ENCODE data around the gene SLC7A1.

DNA sequence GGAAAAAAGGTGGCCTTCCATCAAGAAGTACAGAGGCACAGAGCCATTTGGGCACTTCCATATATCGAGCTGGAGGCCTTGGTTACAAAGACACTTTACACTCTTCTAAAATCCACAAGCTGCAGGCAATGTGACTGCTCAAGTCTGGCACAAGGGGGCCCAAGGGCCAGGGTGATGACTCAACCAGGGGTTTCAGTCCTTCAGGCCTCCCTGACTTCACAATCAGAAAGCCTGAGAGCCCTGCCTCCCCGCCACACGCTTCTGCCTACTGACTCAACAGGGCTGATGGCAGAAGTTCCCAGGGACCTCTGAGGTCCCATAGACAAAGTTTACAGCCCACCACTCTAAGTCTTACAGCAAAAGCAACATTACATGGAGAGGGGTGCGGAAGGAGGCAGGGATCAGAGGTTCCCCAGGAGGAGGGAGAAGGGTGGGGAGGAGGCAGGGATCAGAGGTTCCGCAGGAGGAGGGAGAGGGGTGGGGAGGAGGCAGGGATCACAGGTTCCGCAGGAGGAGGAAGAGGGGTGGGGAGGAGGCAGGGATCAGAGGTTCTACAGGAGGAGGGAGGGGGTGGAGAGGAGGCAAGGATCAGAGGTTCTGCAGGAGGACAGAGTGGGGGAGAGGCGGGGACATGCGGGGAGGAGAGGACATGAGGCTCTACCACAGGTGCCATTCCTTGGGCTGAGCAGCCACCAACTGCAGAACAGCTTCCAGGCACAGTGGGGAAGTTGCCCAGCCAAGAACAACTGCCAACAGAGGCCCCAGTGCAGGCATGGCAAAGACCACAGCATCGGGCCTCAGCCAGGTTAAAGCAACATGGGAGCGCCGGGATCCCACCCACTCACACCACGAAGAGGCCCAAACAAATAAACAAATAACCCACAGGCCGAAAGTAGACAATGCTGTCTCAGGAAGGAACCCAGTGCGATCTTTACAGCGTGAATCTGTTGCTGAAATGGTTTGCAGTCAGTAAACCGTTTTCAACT is 52.0 kb downstream of the SLC7A1 start:
- TF ChIP-seq, protein P1, sequence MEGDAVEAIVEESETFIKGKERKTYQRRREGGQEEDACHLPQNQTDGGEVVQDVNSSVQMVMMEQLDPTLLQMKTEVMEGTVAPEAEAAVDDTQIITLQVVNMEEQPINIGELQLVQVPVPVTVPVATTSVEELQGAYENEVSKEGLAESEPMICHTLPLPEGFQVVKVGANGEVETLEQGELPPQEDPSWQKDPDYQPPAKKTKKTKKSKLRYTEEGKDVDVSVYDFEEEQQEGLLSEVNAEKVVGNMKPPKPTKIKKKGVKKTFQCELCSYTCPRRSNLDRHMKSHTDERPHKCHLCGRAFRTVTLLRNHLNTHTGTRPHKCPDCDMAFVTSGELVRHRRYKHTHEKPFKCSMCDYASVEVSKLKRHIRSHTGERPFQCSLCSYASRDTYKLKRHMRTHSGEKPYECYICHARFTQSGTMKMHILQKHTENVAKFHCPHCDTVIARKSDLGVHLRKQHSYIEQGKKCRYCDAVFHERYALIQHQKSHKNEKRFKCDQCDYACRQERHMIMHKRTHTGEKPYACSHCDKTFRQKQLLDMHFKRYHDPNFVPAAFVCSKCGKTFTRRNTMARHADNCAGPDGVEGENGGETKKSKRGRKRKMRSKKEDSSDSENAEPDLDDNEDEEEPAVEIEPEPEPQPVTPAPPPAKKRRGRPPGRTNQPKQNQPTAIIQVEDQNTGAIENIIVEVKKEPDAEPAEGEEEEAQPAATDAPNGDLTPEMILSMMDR (IDR thresholded peaks at IDR 0.05; ENCODE audit: poor library complexity) = no peak
- TF ChIP-seq EZH2 (IDR thresholded peaks at IDR 0.05; ENCODE audit: borderline replicate concordance) = no peak

Data from hepatocyte (in vitro differentiated cells).